DOHH2 (cell line): ENCODE results near the gene DHX30.

Source experiments
- H3F3A ChIP-seq: fragments of 200-600 bp; sonication (generic), shearing (Covaris generic); 2 replicates; pipeline ENCODE4 v1.6.0; 2016; ENCODE audit warnings: antibody characterized with exemption, mild to moderate bottlenecking; ENCODE audit not compliant: control insufficient read depth, insufficient read depth
- H3K27ac ChIP-seq: fragments of 200-600 bp; sonication (generic); 2 replicates; pipeline ENCODE4 v1.5.1; 2014; ENCODE audit warnings: low read depth, mild to moderate bottlenecking, low read length, moderate library complexity
- H3K27me3 ChIP-seq: fragments of 200-600 bp; sonication (generic); 2 replicates; pipeline ENCODE4 v1.6.1; 2014; ENCODE audit warnings: mild to moderate bottlenecking, low read length, mixed read lengths; ENCODE audit not compliant: control insufficient read depth
- H3K36me3 ChIP-seq: fragments of 200-600 bp; sonication (generic); 2 replicates; pipeline ENCODE4 v1.6.1; 2014; ENCODE audit warnings: mild to moderate bottlenecking, low read length, moderate library complexity, mixed read lengths; ENCODE audit not compliant: control insufficient read depth
- H3K4me1 ChIP-seq: fragments of 200-600 bp; sonication (generic); 2 replicates; pipeline ENCODE4 v1.6.1; 2014; ENCODE audit warnings: mild to moderate bottlenecking, low read length, mixed read lengths; ENCODE audit not compliant: control insufficient read depth
- H3K4me2 ChIP-seq: fragments of 200-600 bp; sonication (generic); 2 replicates; pipeline ENCODE4 v1.6.0; 2014; ENCODE audit warnings: mild to moderate bottlenecking, low read length, moderate library complexity
- H3K4me3 ChIP-seq: fragments of 200-600 bp; sonication (generic); 2 replicates; pipeline ENCODE4 v1.5.1; 2014; ENCODE audit warnings: mild to moderate bottlenecking, low read length, mixed read lengths
- H3K79me2 ChIP-seq: fragments of 200-600 bp; sonication (generic); 2 replicates; pipeline ENCODE4 v1.6.1; 2014; ENCODE audit warnings: mild to moderate bottlenecking, low read length, mixed read lengths; ENCODE audit not compliant: control insufficient read depth
- H3K9me2 ChIP-seq: fragments of 200-600 bp; sonication (generic); replicated peaks from 2 replicates; pipeline ENCODE4 v1.6.1; 2014; ENCODE audit warnings: mild to moderate bottlenecking, low read length, mixed read lengths; ENCODE audit not compliant: control insufficient read depth
- H3K9me3 ChIP-seq: fragments of 200-600 bp; sonication (generic); 2 replicates; pipeline ENCODE4 v1.6.1; 2014; ENCODE audit warnings: antibody characterized with exemption, low read length, mixed read lengths; ENCODE audit not compliant: control insufficient read depth, insufficient read depth
- H4K20me1 ChIP-seq: fragments of 200-600 bp; sonication (generic); 2 replicates; pipeline ENCODE4 v1.6.0; 2014; ENCODE audit warnings: low read depth, mild to moderate bottlenecking, antibody characterized with exemption, low read length, moderate library complexity; ENCODE audit not compliant: control insufficient read depth, insufficient read depth
- CTCF ChIP-seq: fragments of 200-600 bp; sonication (generic); IDR thresholded peaks from one replicate; pipeline ENCODE4 v1.5.1; 2014; ENCODE audit warnings: antibody characterized with exemption, mild to moderate bottlenecking, low read depth, low read length; ENCODE audit not compliant: poor library complexity, severe bottlenecking
- EZH2phosphoT487 ChIP-seq: fragments of 200-600 bp; sonication (generic); IDR thresholded peaks from 2 replicates; pipeline ENCODE4 v1.6.1; 2017; ENCODE audit warnings: borderline replicate concordance, mild to moderate bottlenecking, antibody characterized with exemption, low read length, moderate library complexity, mixed read lengths

Gene DHX30

GRCh38 chr3:47762233-47762632 lies 40.7 kb upstream of the DHX30 start:
- Histone ChIP-seq H3K9me3 (no peaks in the 10 kb centered on the region), H3K36me3 (peaks cover 65% of the 10 kb centered on the region), H3K27me3 (no peaks in the 10 kb centered on the region), H3K4me3 (no peak overlapping the region), H3K4me2 (no peak overlapping the region), H4K20me1 (0 out of 2 replicates have a peak, but pooled peaks cover 2% of the 10 kb centered on the region), H3K27ac (no peak overlapping the region), H3K79me2 (peaks cover 91% of the 10 kb centered on the region), H3F3A (no peaks in the 10 kb centered on the region), H3K4me1 (no peaks in the 10 kb centered on the region), H3K9me2 (no peaks in the 10 kb centered on the region)
- TF ChIP-seq CTCF (no peak), EZH2phosphoT487 (no peak)

GRCh38 chr3:47766186-47766585 lies 36.8 kb upstream of the DHX30 start:
- Histone ChIP-seq H3K79me2 (peaks cover 92% of the 10 kb centered on the region), H3K4me1 (no peaks in the 10 kb centered on the region), H3K4me2 (no peak overlapping the region), H3K4me3 (no peak overlapping the region), H4K20me1 (no peaks in the 10 kb centered on the region), H3K36me3 (peaks cover 66% of the 10 kb centered on the region), H3K9me3 (no peaks in the 10 kb centered on the region), H3K9me2 (no peaks in the 10 kb centered on the region), H3F3A (peaks cover 3% of the 10 kb centered on the region; the same call in 1 of the 2 replicates), H3K27me3 (no peaks in the 10 kb centered on the region), H3K27ac (no peak overlapping the region)
- TF ChIP-seq CTCF, result no peak
- no peak for TF ChIP-seq EZH2phosphoT487

- Histone ChIP-seq H3K4me2 (no peak overlapping the region), H3K9me2 (no peaks in the 10 kb centered on the region), H3K9me3 (no peaks in the 10 kb centered on the region), H3K4me1 (no peaks in the 10 kb centered on the region), H4K20me1 (no peaks in the 10 kb centered on the region; the same call in 1 of the 2 replicates), H3K36me3 (peaks cover 60% of the 10 kb centered on the region), H3K27ac (no peak overlapping the region), H3F3A (peaks cover 5% of the 10 kb centered on the region; the same call in 1 of the 2 replicates), H3K27me3 (no peaks in the 10 kb centered on the region), H3K79me2 (peaks cover 97% of the 10 kb centered on the region), H3K4me3 (no peak overlapping the region)
- TF ChIP-seq EZH2phosphoT487 (no peak), CTCF (no peak)
Observed at GRCh38 chr3:47772047-47772446, 30.9 kb upstream of the DHX30 start.

- H3K27me3 ChIP-seq, result no peaks in the 10 kb centered on the region
- peaks cover 5% of the 10 kb centered on the region; the same call in 1 of the 2 replicates for H3F3A ChIP-seq
- H3K4me3 ChIP-seq, result no peak overlapping the region
- H4K20me1 ChIP-seq, result no peaks in the 10 kb centered on the region; the same call in 1 of the 2 replicates
- no peak overlapping the region for H3K27ac ChIP-seq
- H3K4me2 ChIP-seq, result no peak overlapping the region
- no peak for TF ChIP-seq EZH2phosphoT487
- no peak for TF ChIP-seq CTCF
- H3K9me3 ChIP-seq, result no peaks in the 10 kb centered on the region
- H3K9me2 ChIP-seq, result no peaks in the 10 kb centered on the region
- peaks cover 97% of the 10 kb centered on the region for H3K79me2 ChIP-seq
- no peaks in the 10 kb centered on the region; the same call in none of the 2 replicates for H3K4me1 ChIP-seq
- H3K36me3 ChIP-seq, result peaks cover 64% of the 10 kb centered on the region
Observed at GRCh38 chr3:47772788-47773187, 30.1 kb upstream of the DHX30 start.
